MG63 (cell line): ENCODE measurements around the gene COL23A1. TPM values are rescaled to one million over a fixed set of nuclear protein-coding genes. Genes with fewer than 3 reads are reported as not detected.

Source experiments
- DNase-seq: peaks from one replicate; pipeline ENCODE4 v3.0.0-alpha.2; 2020
- H3K27me3 ChIP-seq: fragments of 250-450 bp; sonication (Bioruptor Pico); 2 replicates; pipeline ENCODE4 v1.5.1; 2020; ENCODE audit warnings: mild to moderate bottlenecking, moderate library complexity
- H3K36me3 ChIP-seq: fragments of 250-450 bp; sonication (Bioruptor Pico); 2 replicates; pipeline ENCODE4 v1.5.1; 2020; ENCODE audit warnings: mild to moderate bottlenecking, moderate library complexity
- H3K4me3 ChIP-seq: fragments of 250-450 bp; sonication (Bioruptor Pico); 2 replicates; pipeline ENCODE4 v1.5.1; 2020; ENCODE audit warnings: mild to moderate bottlenecking, moderate library complexity
- H3K9me3 ChIP-seq: fragments of 250-450 bp; sonication (Bioruptor Pico); 2 replicates; pipeline ENCODE4 v1.5.1; 2020; ENCODE audit warnings: mild to moderate bottlenecking, moderate library complexity
- total RNA-seq: library from RNA; depleted of rRNA; stranded (reverse); fragments of >200 nt; shearing (Covaris generic); gene quantifications from 2 replicates; pipeline ENCODE4 v1.2.3, GENCODE V29; 2014; ENCODE audit warnings: low replicate concordance

Gene COL23A1
- total RNA-seq, 1 experiment from 2014 or later, result 107 TPM

GRCh38 chr5:178357678-178358077, 232.5 kb downstream of the COL23A1 start:
- no peak for DNase-seq
- H3K9me3 ChIP-seq, result no peaks in the 10 kb centered on the region
- peaks cover 28% of the 10 kb centered on the region for H3K36me3 ChIP-seq
- no peaks in the 10 kb centered on the region for H3K27me3 ChIP-seq
- H3K4me3 ChIP-seq, result no peak overlapping the region

DNA sequence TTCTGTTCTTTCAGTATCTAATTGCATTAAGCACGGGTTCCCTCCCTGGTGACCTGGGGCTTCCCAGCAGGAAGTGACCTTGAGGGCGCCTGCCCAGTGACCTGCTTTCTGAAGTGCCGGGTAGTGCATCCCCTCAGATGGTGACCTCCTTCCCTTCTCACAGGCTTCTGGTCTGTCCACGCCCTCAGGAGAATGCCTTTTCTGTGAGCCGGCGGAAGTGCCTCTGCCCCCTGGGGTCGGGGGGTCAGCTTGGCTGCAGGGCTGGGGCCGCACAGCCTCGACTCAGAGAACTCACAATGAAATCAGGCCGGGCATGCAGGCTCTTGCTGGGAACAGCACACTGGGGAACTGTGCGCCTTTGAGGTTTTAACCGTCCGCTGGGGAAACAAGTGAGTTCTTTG, 233.1 kb downstream of the COL23A1 start:
- H3K9me3 ChIP-seq, result no peaks in the 10 kb centered on the region
- no peaks in the 10 kb centered on the region for H3K27me3 ChIP-seq
- no peak overlapping the region for H3K4me3 ChIP-seq
- peaks cover 34% of the 10 kb centered on the region for H3K36me3 ChIP-seq
- peak; percentile 67 for DNase-seq

- no peaks in the 10 kb centered on the region for H3K27me3 ChIP-seq
- H3K4me3 ChIP-seq, result 0 out of 2 replicates have a peak overlapping the region, but pooled peaks have one; percentile 10
- peaks cover 41% of the 10 kb centered on the region for H3K36me3 ChIP-seq
- DNase-seq, result peak; percentile 93
- H3K9me3 ChIP-seq, result no peaks in the 10 kb centered on the region
Observed at GRCh38 chr5:178356431-178356872, 233.7 kb downstream of the COL23A1 start.

DNA sequence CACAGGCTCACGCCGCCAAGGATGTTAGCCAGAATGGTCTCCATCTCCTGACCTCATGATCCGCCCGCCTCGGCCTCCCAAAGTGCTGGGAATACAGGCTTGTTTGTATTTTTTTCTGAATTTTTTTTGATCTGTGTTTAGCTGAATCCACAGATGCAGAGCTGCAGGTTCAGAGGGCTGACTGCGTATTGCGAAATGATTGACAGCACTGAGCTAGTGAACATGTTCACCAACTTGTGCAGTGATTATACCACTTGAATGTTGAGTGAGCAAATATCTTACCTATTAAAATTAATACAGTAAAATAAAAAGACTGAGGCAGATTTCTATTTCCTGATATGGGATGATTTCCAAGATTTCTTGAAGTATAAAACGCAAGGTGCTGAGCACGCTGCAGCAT, 234.5 kb downstream of the COL23A1 start:
- DNase-seq, result no peak
- H3K27me3 ChIP-seq, result no peaks in the 10 kb centered on the region
- H3K4me3 ChIP-seq, result no peak overlapping the region
- no peaks in the 10 kb centered on the region for H3K9me3 ChIP-seq
- H3K36me3 ChIP-seq, result peaks cover 46% of the 10 kb centered on the region

- H3K36me3 ChIP-seq, result peaks cover 56% of the 10 kb centered on the region
- H3K27me3 ChIP-seq, result no peaks in the 10 kb centered on the region
- peak; percentile 55 for DNase-seq
- no peaks in the 10 kb centered on the region for H3K9me3 ChIP-seq
- H3K4me3 ChIP-seq, result no peak overlapping the region
Observed at GRCh38 chr5:178353461-178353860, 236.7 kb downstream of the COL23A1 start.

GRCh38 chr5:178352035-178352349, 238.2 kb downstream of the COL23A1 start:
- H3K4me3 ChIP-seq, result no peak overlapping the region
- DNase-seq, result no peak

DNA sequence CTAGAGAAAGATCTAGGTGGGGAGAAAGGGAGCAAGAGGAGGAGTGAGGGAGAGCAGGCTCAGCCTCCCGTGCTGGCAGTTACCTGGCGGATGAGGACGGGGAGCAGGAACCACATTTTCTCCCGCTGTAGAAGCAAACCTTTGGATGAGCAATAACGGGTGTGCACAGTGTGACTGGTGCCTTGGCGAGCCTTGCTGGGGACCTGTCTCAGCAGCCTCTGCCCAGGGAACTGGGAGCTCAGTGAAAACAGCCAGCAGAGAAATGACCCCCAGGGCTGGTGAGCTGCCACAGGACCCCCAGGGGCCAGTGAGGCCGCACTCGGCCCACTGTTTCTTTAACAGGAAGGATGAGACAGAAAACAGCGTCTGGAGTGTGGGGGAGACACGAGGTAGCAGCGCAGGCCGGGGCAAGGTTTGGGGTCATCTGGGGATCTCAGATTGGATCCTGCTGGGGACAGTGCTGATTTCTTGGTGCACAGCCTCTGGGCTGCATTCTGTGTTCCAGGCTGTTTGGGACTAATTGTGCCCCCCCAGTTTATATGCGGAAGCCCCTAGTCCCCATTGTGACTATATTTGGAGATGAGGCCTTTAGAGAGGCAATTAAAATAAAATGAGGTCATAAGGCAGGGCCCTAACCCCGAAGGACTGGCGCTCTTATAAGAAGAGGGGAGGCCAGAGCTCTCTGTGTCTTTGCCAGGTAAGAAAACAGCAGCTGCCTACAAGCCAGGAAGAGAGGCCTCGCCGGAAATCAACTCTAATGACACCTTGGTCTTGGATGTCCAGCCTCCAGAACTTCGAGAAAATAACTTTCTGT, 238.8 kb downstream of the COL23A1 start:
- Histone ChIP-seq H3K9me3 (no peaks in the 10 kb centered on the region), H3K36me3 (peaks cover 48% of the 10 kb centered on the region), H3K4me3 (peak overlapping the region; percentile 17), H3K27me3 (no peaks in the 10 kb centered on the region)
- DNase-seq, result peak; percentile 66

More at GRCh38 chr5:178352035-178352349, 238.2 kb downstream of the COL23A1 start:
- H3K9me3 ChIP-seq, result no peaks in the 10 kb centered on the region
- H3K36me3 ChIP-seq, result peaks cover 45% of the 10 kb centered on the region
- no peaks in the 10 kb centered on the region for H3K27me3 ChIP-seq

GRCh38 chr5:178350361-178351220, 239.6 kb downstream of the COL23A1 start:
- Histone ChIP-seq H3K9me3 (no peaks in the 10 kb centered on the region), H3K36me3 (peaks cover 44% of the 10 kb centered on the region), H3K4me3 (peak overlapping the region; percentile 17), H3K27me3 (no peaks in the 10 kb centered on the region)
- peak; percentile 100 for DNase-seq

- no peak for DNase-seq
- Histone ChIP-seq H3K36me3 (peaks cover 47% of the 10 kb centered on the region), H3K27me3 (no peaks in the 10 kb centered on the region), H3K4me3 (no peak overlapping the region), H3K9me3 (no peaks in the 10 kb centered on the region)
Observed at GRCh38 chr5:178349625-178350353, 240.4 kb downstream of the COL23A1 start.

GRCh38 chr5:178349075-178349511, 241.1 kb downstream of the COL23A1 start:
- no peak overlapping the region for H3K4me3 ChIP-seq
- H3K27me3 ChIP-seq, result no peaks in the 10 kb centered on the region
- H3K36me3 ChIP-seq, result peaks cover 46% of the 10 kb centered on the region
- H3K9me3 ChIP-seq, result no peaks in the 10 kb centered on the region
- no peak for DNase-seq

DNA sequence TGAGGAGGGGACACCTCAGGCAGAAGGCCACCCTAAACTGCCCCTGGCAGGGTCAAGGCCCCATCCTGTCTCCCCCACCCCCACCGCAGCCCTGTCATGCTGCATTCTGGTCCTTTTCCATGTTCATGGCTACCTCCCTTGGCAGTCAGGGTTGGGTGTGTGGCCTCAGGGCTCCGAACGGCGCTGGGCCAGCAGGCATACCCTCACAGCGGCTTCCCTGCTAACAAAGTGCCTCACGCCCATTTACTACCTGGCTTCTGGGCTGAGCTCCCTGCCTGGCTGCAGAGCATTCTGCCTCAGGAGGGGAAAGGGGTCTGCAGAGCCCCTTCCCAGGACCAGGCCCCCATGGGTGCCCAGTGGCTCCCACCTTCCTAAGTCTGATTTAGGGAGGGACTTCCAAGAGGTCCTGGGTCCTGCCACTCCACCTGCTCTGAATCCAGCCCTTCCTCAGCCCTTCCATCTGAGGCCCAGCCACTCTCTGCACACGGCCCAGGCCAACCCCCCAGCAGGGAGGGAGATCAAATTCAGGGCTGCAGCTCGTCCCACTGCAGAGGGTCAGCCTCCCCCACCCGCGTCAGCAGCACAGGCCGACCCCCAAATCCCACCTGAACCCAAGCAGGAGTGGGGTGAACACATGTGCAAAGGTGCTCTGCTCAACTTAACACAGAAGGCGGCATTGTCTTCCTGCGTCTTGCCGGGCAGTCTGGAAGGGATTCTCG, 241.7 kb downstream of the COL23A1 start:
- Histone ChIP-seq H3K36me3 (peaks cover 50% of the 10 kb centered on the region), H3K4me3 (no peak overlapping the region), H3K9me3 (no peaks in the 10 kb centered on the region), H3K27me3 (no peaks in the 10 kb centered on the region)
- no peak for DNase-seq

DNA sequence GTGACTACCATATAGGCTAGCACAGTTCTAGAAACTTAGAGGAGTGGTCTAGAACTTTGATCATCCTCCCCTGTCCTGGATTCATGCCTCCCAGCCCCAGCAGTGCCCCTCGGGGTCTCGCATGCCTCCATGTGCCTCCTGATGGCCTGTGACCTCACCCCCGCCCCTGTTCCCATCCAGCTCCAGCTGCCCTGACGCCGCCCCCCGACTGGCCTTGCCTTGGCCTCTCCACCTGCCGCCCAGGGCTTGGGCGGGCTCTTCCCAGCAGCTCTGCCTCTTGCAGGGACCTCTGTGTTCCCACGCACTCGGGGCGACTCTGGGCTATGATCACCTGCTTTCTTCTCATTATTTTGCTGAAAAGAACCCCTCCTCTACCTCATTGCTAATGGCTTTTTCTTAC, 242.2 kb downstream of the COL23A1 start:
- no peak for DNase-seq
- no peak overlapping the region for H3K4me3 ChIP-seq
- H3K27me3 ChIP-seq, result no peaks in the 10 kb centered on the region
- peaks cover 48% of the 10 kb centered on the region for H3K36me3 ChIP-seq
- H3K9me3 ChIP-seq, result no peaks in the 10 kb centered on the region

DNA sequence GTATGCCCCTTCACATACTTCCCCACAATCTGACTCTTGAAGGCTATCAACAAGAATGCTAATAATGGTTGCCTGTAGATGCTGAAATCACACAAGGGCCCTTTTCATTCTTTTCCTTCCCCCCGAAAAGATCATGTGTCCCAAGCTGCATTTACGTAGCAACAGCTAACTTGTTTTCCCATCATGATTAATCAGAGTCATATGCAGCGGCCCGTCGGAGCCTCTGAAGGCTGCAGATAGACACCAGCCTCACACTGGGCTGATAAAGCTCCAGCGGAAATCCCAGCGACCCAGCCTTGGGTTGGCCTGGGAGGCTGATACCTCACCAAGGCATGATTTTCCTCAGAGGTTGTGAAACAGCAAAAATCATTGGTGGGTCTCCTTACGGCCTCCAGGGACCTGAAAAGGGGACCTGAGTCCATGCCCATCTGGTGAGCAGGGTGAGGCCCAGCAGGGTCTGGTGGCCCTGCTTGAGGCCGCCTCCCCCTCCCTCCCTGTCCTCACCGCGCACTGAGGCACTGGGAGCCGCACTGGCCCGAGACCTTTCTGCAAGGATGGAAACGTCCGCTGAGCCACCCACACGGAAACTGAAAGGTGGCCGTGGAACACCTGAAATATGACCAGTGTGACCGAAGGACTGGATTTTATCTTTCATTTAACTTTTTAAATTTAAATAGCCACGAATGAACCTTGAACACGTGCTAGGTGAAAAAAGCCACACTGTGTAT, 243.4 kb downstream of the COL23A1 start:
- Histone ChIP-seq H3K36me3 (peaks cover 42% of the 10 kb centered on the region), H3K9me3 (no peaks in the 10 kb centered on the region), H3K4me3 (no peak overlapping the region), H3K27me3 (no peaks in the 10 kb centered on the region)
- no peak for DNase-seq

GRCh38 chr5:178343306-178343705, 246.9 kb downstream of the COL23A1 start:
- H3K4me3 ChIP-seq, result no peak overlapping the region
- no peak for DNase-seq
- H3K27me3 ChIP-seq, result no peaks in the 10 kb centered on the region
- no peaks in the 10 kb centered on the region for H3K9me3 ChIP-seq
- peaks cover 35% of the 10 kb centered on the region for H3K36me3 ChIP-seq

DNA sequence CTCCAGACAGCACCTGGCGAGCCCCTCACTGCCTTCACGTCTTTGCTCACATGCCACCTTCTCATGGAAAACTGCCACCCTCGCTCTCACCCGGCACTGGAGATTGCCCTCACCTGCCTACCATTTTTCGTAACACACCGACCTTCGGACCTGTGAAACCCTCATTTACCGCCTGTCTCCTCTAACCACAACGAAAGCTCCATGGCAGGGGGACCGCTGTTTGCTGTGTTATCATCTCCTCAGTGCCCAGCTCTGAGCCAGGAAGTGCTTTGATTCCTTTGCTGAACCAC, 248.4 kb downstream of the COL23A1 start:
- Histone ChIP-seq H3K36me3 (peaks cover 34% of the 10 kb centered on the region), H3K27me3 (no peaks in the 10 kb centered on the region), H3K4me3 (no peak overlapping the region), H3K9me3 (no peaks in the 10 kb centered on the region)
- no peak for DNase-seq
